Umbilical cord (tissue), 2 donors: Measurements from ENCODE around the gene ZFC3H1. TPM values are rescaled to one million over a fixed set of nuclear protein-coding genes. Genes with fewer than 3 reads are reported as not detected.

Experiments
- DNase-seq: peaks from one replicate; pipeline ENCODE4 v3.0.0-alpha.2; 2015; ENCODE audit warnings: low spot score
- total RNA-seq: library from RNA; depleted of rRNA; stranded (reverse); fragments of >200 nt; gene quantifications from one replicate; pipeline ENCODE4 v1.2.3, GENCODE V29; 2014; ENCODE audit warnings: low replicate concordance; ENCODE audit not compliant: insufficient read depth

ZFC3H1 gene
- total RNA-seq, 1 donor from 2014 or later = 55.6 TPM

GRCh38 chr12:71639341-71639760 is 24.3 kb downstream of the ZFC3H1 start:
- DNase-seq = no peak

GRCh38 chr12:71638499-71638898 is 25.1 kb downstream of the ZFC3H1 start:
- DNase-seq = no peak

DNA sequence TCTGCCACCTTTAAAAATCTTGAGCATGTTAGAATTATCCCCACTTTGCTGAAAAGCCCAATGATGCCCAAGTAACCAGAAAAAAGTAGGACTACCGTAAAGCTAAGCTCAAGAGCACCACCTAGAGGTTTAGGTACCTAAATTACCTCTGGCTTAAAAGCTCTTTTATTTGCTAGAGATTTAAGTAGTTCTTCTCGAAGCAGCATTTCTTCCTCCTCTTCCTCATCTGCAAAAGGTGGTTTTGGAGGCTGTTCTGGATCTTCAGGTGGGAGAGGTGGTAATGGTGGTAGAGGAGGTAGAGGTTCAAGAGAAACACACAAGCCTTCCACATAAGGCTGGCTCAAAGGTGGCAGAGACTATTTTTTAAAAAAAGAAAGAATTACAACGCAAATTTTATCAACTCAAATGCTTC is 26.9 kb downstream of the ZFC3H1 start:
- peak; percentile 49 for DNase-seq

DNA sequence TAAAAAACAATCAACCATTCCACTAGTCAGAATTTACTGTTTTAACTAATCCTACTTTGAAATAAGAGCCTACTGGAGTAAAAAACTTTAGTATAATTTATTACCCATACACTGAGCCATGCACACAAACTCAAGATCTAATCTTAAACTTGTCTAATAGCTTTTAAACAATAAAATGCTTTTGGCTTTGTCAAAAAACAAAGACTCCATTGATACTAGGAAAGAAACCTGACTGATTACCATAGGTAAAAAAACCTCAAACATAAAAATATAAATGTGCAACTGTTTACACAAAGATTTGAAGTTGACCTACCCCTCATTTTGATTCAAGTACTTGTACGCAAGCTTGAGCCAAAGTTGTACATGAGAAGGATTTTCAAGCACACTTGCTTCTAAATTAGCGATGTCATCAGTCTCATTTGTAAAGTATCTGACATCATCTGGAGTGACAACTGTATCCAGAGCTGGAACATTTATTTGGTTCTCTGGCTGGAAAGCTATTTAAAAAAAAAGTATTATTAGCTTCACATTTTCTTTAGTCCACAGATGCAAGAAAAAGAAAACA is 36.1 kb downstream of the ZFC3H1 start:
- no peak for DNase-seq

- no peak for DNase-seq
Observed at GRCh38 chr12:71626768-71627167, 36.9 kb downstream of the ZFC3H1 start.

DNA sequence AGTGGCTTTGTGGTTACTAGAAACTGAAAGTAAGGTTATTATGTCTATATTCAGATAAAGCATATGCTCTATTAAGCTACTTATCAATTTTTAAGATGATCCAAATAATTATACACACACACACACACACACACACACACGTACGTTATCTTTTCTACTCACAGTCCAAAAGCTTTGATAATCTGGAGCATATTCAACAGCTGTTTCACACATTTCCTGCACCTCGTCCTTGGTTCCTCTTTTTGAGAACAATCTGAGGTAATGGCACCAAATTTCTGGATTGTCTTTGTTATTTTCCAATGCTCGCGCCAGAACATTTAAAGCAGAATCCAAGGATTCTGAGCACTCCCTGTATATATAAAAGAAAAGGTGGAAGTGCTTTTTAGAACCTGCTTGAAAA is 37.5 kb downstream of the ZFC3H1 start:
- no peak for DNase-seq

- DNase-seq = no peak
Observed at GRCh38 chr12:71625476-71625875, 38.2 kb downstream of the ZFC3H1 start.

GRCh38 chr12:71621938-71622337 is 41.7 kb downstream of the ZFC3H1 start:
- no peak for DNase-seq

DNA sequence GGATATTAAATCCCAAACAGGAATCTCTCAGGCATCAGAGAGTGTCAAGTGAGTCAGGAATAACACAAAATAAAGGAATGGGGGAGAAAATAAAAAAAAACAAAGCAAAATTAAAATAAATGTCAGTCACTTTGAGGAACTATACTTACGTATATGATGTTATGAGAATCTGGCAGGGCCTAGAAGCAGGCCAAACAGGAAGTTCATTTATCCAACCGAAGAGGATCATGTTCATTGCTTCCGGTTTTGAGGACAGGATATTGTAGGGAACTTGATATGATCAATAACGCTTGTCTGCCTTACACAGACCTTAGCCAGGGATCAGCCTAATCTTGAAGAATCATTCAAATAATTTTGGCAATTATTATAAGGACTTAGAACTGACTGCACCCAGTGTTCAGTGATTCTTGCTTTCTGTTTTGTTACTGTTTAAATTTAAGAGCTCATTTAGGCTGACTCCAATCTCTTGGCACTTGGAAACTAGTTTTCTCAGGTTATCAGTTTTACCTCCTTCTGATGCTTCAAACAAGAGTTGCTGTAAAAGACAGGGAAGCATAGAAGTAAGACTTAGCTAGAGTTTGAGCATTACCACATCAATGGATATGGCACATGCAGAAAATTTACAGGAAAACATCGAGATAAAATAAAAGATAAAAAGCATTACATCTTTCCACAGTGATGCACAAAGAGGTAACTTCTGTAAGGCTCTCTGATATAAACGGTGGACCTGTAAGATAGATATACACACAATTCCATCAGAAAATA is 53.4 kb downstream of the ZFC3H1 start:
- no peak for DNase-seq

DNA sequence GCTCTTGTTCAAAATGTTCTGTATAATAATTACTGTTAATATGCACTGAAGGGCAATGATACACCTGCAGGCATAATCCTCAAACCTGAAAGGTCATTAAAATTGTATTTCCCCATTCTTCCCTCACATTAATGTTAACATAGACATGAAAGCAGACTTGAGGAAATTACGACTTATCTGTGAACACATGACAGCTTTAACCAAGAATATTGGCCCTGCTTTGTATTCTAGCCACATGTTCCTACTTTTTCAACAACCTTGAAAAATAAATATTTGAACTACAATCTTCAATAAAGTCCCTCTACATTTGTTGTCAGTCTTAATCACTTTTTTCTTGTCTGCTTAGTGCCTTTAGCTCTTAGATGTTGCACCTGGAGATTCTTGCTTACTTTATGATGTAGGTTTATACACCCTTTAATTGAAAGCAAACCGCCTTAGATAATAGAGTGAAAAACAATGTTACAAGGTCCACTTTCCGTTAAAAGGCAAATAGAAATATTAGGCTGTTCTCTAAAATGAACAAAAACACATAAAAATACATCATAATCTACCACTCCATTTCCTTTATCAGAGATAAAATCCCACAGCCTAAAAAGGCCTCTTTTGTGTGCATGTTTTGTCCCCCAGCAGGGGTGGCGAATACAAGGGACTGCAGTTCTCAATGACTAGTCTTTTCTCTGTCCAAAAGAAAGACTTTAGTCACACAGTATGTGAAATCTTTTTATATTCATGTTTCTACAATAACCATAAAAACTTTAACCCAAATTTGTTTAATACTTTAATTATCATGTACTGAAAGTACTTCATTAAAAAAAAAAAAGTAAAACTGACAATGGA is 55.9 kb downstream of the ZFC3H1 start:
- no peak for DNase-seq

DNA sequence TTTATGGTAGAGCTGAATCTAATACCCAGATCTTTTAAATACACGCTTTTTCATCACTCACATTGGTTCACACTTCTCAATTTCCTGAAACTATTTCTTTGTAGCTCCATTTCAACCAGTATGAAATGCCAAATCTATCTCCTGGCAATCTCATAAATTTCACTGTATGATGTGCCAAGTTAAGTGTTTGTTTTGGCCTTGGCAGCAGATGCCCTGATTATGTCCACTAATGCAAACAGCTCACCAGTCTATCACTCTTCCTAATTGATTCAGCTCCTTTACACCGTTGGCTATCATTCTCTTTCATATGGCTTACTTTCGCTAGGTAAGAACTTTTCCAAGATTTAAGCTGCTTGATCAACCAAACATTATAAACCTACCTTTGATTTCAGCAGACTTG is 58.6 kb downstream of the ZFC3H1 start:
- no peak for DNase-seq

GRCh38 chr12:71602761-71603577 is 60.7 kb downstream of the ZFC3H1 start:
- DNase-seq = no peak

DNA sequence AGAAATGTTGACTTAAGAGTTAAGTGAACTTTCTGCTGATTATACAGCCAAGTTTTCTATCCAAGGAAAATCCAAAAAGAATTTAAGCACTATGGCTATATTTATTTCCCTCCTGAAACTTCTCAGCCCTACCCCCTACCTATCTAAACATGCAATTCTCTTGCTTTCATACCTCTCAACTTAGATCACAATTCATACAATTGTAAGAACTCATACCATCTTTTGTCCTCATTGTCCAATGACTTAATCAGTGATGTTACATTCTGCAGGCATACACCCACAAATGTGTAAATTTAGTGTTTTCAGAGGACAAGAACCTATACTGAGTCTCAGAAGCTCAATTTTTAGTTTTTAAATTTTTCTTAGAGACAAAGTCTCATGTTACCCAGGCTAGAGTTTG is 62.1 kb downstream of the ZFC3H1 start:
- no peak for DNase-seq

DNA sequence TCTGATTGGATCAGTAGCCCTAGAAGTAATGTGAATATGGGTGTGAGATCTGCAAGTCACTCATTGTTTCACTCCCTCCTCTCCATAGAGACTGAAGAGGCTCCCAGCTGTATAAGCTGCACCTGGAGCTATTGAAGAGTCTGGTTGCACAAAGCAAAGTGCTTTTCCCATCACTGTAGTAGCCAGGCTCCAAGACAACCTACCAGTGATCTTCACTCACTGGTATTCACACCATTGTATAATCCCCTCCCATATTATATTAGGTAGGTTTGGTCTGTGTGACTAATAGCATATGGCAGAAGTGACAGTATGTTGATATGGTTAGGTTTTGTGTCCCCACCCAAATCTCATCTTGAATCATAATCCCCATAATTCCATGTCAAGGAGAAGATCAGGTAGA is 64.4 kb downstream of the ZFC3H1 start:
- no peak for DNase-seq

DNA sequence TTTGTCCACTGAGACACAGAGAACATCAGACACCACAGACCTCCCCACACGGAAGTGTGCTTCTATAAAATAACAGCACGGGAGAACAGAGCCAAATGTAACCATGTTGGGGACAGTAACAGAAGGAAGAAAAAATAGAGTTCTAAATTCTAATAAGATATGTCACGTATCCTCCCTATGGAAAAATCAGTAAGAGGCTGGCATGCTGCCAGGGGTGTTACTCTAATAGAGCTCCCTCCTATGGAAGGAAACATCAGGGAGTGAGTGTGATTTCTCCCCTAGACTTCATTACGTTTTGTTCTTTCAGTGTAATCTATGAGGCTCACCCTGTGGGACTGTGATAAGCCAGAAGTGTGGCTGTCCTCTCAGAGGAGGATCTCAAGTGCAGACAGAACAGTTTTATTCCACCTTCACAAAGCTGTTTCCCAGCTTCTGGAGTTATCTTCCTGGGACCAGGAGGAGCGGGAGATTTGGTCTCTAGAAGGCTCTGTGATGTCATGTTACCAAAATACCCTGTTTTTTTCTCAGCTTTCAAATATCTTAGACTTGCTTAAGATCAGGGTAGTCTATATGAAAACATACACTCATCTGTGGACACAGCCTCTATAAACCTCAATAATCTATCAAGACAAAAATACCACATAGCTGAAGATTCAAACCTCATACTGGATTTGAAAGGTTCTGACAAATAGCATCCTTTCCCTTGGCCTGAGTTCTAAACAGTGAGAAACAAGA is 69.3 kb downstream of the ZFC3H1 start:
- DNase-seq = no peak

DNA sequence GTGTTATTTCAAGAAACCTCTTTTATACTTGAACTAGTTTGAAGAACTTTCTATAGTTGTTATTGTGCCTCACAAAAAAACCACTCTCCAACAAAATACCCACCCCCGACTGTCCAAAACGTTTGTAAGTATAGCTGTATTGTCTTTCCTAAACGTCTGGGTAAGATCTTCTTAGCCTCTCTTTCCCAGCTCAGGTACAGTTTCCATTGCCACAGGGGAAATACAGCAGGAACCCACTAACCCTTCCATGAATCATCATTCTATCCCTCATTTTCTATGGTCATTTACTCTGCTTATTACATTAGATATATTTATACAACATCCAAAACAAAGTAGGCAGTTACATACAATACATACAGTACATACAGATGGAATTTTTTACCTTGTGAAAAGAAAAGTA is 70.8 kb downstream of the ZFC3H1 start:
- no peak for DNase-seq

- DNase-seq = no peak
Observed at GRCh38 chr12:71591601-71592000, 72.0 kb downstream of the ZFC3H1 start.

DNA sequence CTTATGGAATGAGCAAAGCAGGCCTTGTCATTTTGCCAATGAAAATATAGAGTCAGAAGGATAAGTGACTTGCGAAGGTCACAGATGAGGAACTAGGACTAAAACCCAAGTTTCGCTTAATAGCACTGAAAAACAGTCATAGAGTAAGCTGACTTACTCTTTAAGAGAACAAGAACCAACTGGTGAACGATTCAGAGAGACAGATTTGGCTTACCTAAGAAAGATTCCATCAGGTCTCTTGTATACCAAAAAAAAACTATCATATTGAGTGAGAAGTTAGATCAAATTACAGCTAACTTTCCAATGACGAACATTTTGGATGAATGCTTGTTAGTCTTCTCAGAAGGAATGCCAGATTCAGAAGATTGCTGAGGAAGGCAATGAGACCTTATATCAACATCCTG is 74.2 kb downstream of the ZFC3H1 start:
- DNase-seq = no peak

DNA sequence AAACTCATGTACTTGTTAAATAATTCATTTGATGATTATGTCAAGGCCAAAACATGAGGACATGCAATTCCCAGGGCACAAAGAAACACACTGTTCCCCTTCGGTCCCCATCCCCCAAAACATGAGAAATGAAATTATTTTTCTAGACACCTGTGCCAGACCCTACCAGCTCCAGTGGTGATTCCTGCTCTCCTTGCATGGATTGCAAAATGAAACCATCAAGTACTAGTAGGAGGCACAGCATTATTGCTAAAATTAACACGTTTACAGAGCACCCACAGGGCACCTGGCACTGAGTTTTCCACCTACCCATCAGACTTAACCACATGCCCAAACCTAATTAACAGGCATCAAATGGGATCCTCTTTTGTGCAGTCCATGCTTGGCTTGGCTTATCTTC is 76.6 kb downstream of the ZFC3H1 start:
- no peak for DNase-seq

- DNase-seq = no peak
Observed at GRCh38 chr12:71585218-71585617, 78.4 kb downstream of the ZFC3H1 start.

DNA sequence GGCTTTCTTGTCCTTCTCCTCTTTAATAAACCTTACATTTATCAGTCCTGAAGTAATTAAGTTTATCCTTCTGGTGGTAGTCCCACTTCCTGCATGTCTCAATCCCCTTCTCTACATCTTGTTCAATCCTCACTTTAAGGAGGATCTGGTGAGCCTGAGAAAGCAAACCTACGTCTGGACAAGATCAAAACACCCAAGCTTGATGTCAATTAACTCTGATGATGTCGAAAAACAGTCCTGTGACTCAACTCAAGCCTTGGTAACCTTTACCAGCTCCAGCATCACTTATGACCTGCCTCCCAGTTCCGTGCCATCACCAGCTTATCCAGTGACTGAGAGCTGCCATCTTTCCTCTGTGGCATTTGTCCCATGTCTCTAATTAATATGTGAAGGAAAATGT is 79.3 kb downstream of the ZFC3H1 start:
- no peak for DNase-seq
